HPDE6-E6E7 (cell line): ENCODE results near the gene SLC25A6.
"Not testable (repeated sequence)": the region's sequence is repeated elsewhere in the genome, so short reads cannot be mapped to it uniquely, and the experiment has no call there.

Experiments
- DNase-seq: peaks from one replicate; pipeline ENCODE4 v3.0.0; 2011; ENCODE audit warnings: missing footprints; ENCODE audit errors: extremely low spot score

The SLC25A6 gene

GRCh38 chrX:1391707-1392375 is at the start of gene SLC25A6:
TSS of gene SLC25A6 (minus strand) at chrX:1392113. CDS start at chrX:1392009, 104 bp downstream.
- peak; percentile 95 for DNase-seq

- no peak for DNase-seq
These were observed 48.6 kb upstream of the SLC25A6 start for GRCh38 chrX:1440506-1440905.

GRCh38 chrX:1435241-1435895 is 43.5 kb upstream of the SLC25A6 start:
- DNase-seq: no peak

- DNase-seq: no peak
These were observed 42.9 kb upstream of the SLC25A6 start for GRCh38 chrX:1434871-1435240.

- no peak for DNase-seq
These were observed 41.9 kb upstream of the SLC25A6 start for GRCh38 chrX:1433646-1434357.

- DNase-seq: no peak
These were observed 38.5 kb upstream of the SLC25A6 start for GRCh38 chrX:1430451-1430850.

GRCh38 chrX:1427756-1428155 is 35.8 kb upstream of the SLC25A6 start:
- DNase-seq: no peak

GRCh38 chrX:1426321-1426720 is 34.4 kb upstream of the SLC25A6 start:
- DNase-seq: not testable (repeated sequence)

GRCh38 chrX:1425381-1425780 is 33.5 kb upstream of the SLC25A6 start:
- no peak for DNase-seq

- no peak for DNase-seq
These were observed 32.4 kb upstream of the SLC25A6 start for GRCh38 chrX:1424147-1424851.

GRCh38 chrX:1423215-1423614 is 31.3 kb upstream of the SLC25A6 start:
- no peak for DNase-seq

- no peak for DNase-seq
These were observed 30.2 kb upstream of the SLC25A6 start for GRCh38 chrX:1422135-1422465.

- no peak for DNase-seq
These were observed 29.7 kb upstream of the SLC25A6 start for GRCh38 chrX:1421433-1422134.

- DNase-seq: no peak
These were observed 28.5 kb upstream of the SLC25A6 start for GRCh38 chrX:1420371-1420770.

GRCh38 chrX:1419545-1420355 is 27.8 kb upstream of the SLC25A6 start:
- DNase-seq: no peak

GRCh38 chrX:1418901-1419544 is 27.1 kb upstream of the SLC25A6 start:
- no peak for DNase-seq

GRCh38 chrX:1417921-1418771 is 26.2 kb upstream of the SLC25A6 start:
- DNase-seq: no peak

GRCh38 chrX:1416965-1417760 is 25.2 kb upstream of the SLC25A6 start:
- no peak for DNase-seq

GRCh38 chrX:1416327-1416784 is 24.4 kb upstream of the SLC25A6 start:
- no peak for DNase-seq
